Cardiac fibroblast (primary cell): ENCODE measurements around the gene SCD5.
A peak's percentile ranks its signal among the peaks of the same experiment; 100 is the strongest.

ENCODE experiments used
- DNase-seq, 2 donors: peaks; one replicate each; pipeline versions ENCODE4 v3.0.0 to v3.0.0-alpha.2; 2010; ENCODE audit warnings: low read depth in 2 of 2
- H3K4me3 ChIP-seq, 2 donors: replicated peaks in 1 of 2; 1 replicate in 1 of 2; 2 replicates in 1 of 2; pipeline ENCODE4 v1.5.1; 2011; ENCODE audit warnings: low read depth in 2 of 2, low read length in 2 of 2, mild to moderate bottlenecking in 2 of 2, moderate library complexity in 1 of 2
- CTCF ChIP-seq: IDR thresholded peaks from one replicate; pipeline ENCODE4 v1.5.1; 2011; ENCODE audit warnings: low read depth, mild to moderate bottlenecking, low read length, inconsistent platforms

The SCD5 gene

DNA sequence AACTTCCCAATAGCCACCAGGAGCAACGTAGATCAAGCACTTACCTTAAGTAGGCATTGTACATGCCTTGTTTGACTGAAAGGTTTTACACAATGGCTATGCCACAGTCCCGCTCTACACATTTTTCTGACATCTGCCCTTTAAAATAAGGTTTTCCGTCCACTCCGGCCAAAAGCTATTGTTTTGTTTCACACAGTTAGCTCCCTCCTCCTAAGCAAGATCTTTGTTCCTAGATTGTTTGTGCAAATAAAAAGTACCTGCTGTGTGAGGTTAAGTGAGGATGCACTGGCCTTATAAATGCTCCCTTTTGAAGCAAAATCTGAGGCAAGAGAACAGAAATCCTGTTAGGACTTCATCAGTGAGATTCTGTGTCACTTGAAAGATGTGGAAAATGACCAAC lies 11.8 kb downstream of the SCD5 start:
- TF ChIP-seq CTCF = no peak
- no peak overlapping the region for H3K4me3 ChIP-seq
- DNase-seq = no peak

DNA sequence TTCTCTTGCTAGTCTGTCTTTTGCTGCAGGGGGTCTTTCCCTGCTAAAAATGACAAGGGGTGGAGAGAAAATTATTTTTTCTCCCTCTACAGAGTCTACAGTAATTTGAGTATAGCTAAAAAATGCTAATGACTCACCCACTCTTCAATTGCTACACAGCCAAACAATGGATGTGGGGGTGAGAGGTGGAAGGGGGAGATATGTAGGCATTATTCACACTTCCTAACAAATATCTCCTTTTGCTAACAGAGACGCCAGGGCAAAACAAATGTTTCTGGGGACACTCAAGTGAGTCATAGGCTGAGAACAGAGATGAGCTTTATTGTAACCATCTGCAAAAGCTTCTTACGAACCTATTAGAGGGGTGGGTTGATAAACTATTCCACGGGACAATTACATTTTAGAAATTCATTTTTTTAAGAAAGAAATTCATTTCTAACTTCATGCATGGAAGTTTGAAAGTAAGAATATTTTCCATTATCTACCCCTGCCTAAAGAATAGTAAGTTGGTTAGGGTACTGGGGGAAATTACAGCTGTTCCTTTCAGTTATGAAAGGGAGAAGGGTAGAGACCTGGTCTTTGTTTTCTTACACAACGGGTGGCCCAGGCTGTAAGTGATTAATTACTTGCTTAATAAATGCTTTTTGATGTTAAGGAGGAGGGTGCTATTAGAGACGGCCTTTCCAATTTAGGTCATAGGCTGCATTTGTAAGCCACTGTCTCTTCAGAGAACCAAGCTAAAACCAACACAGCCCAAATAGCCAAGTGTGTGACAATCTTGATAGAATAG lies 12.8 kb downstream of the SCD5 start:
- H3K4me3 ChIP-seq = peak overlapping the region in 1 of 2 donors; percentile 8
- DNase-seq = peak; percentile 92 to 94
- TF ChIP-seq CTCF = no peak

DNA sequence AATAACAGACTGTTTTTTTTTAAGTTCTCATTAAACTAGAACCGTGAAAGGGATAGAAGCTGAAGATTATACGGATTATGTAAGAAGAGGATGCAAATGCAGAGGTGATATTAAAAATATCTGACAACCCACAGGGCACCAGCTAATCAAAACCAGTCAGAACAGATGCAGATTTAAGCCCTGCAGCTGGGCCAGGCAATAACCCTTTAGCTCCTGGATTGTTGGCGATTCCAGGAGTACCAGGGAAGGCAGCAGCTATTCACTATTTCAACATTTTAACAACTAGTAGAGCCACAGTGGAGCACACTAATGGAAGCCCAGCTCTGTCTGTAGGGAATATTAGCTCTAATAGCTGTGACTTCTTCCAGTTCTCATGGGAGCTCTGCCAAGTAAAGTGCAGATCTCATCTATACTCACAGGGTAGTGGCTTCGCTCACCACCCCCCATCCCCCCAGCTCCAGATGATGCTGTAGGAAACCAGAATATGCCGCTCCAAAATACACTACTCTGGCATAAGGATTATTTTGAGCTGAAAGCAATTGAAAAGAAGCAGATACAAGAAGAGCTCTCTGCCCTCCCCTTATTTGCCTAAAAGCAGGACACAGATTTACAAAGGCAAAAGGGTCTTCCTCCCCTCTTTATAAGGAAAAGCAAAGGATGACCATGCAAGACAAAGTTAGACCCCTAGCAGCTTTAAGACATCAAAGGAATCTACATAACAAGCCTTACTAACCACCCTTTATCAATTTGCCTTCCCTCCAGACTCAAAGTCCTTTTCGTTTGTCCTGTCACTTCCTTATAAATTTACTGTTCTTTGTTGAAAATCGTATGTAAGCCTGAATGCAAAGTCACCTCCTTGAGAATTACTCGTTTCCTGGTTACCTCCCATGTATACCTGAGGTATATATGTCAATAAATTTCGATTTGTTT lies 13.7 kb downstream of the SCD5 start:
- TF ChIP-seq CTCF = no peak
- peak overlapping the region; percentile 2 to 8 for H3K4me3 ChIP-seq
- peak; percentile 66 to 67 for DNase-seq

DNA sequence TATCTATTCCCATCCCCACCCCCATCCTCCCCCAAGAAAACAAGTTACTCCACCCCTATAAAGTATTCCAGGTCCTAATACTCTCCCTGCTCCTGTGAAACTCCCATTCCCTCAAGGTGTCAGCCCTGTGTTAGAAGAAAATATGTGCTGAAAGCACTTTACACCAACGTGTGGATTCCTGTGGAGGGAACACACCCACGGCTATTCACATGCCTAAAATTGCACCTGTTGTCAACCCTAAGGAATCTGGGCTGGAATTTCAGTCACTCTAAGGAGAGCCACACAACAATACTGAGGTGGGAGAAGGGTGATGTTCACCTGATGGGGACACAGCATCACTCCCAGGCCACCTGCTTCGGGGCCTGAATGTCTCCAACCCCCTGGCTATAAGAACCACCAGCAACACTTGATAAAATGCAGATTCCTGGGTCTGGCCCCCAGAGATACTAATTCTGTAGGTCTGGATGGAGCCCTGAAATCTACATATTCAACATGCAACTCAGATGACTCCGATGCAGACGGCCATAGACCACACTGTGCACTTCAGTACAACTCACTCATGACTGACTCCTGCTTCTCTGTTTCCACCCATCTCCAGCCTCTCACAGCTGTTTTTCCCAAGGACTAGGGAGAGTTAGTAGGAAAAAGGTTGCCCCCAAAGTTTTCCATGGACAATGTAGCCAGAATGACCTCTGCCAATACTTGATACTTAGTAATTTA lies 15.8 kb downstream of the SCD5 start:
- no peak overlapping the region for H3K4me3 ChIP-seq
- no peak for DNase-seq
- no peak for TF ChIP-seq CTCF

GRCh38 chr4:82780752-82781231 lies 17.8 kb downstream of the SCD5 start:
- peak; percentile 7 for TF ChIP-seq CTCF
- peak; percentile 68 to 76 for DNase-seq
- no peak overlapping the region for H3K4me3 ChIP-seq

GRCh38 chr4:82780170-82780751 lies 18.3 kb downstream of the SCD5 start:
- TF ChIP-seq CTCF = no peak
- H3K4me3 ChIP-seq = no peak overlapping the region
- DNase-seq = no peak
